Measurements from ENCODE around the gene VPS13D. TPM values are rescaled to one million over a fixed set of nuclear protein-coding genes. Genes with fewer than 3 reads are reported as not detected.
A peak's percentile ranks its signal among the peaks of the same experiment; 100 is the strongest.

VPS13D gene
- total RNA-seq, 1 experiment from 2014 or later = 20.2 TPM

- Histone ChIP-seq H2BK12ac (ENCODE audit: insufficient read length, low read depth, low read length) (no peak overlapping the region), H2BK20ac (ENCODE audit: low read depth, low read length, poor library complexity, severe bottlenecking) (no peak overlapping the region), H4K5ac (ENCODE audit: insufficient read length, low read depth, low read length) (no peak overlapping the region), H3K18ac (ENCODE audit: insufficient read length, low read depth, low read length) (no peak overlapping the region), H2AK5ac (ENCODE audit: insufficient read length, low read length) (no peak overlapping the region), H4K8ac (replicated peaks; ENCODE audit: insufficient read length, low read depth, low read length) (no peak overlapping the region), H3K4ac (ENCODE audit: low read depth, low read length) (no peak overlapping the region), H2BK5ac (ENCODE audit: insufficient read length, low read length) (no peak overlapping the region), H3T11ph (ENCODE audit: low read length) (no peak overlapping the region), H4K20me1 (ENCODE audit: control insufficient read depth, insufficient read depth, insufficient read length) (no peaks in the 10 kb centered on the region), H3K23ac (ENCODE audit: insufficient read length, low read depth, low read length) (no peak overlapping the region), H4K91ac (ENCODE audit: insufficient read length, low read depth, low read length) (no peak overlapping the region), H3K79me2 (ENCODE audit: insufficient read depth, low read length) (no peaks in the 10 kb centered on the region), H3K23me2 (ENCODE audit: insufficient read length, low read depth, low read length, poor library complexity, severe bottlenecking) (no peaks in the 10 kb centered on the region), H3K4me2 (ENCODE audit: insufficient read depth, insufficient read length, low read length) (no peak overlapping the region), H3K79me1 (ENCODE audit: insufficient read depth, low read depth, low read length, poor library complexity, severe bottlenecking) (no peaks in the 10 kb centered on the region), H2BK15ac (ENCODE audit: low read depth, low read length) (no peak overlapping the region), H3K9ac (ENCODE audit: extremely low read depth, insufficient read length, low read length) (no peak overlapping the region), H3K56ac (ENCODE audit: insufficient read length, low read depth, low read length) (no peak overlapping the region), H3K9me3 (ENCODE audit: control insufficient read depth, low read depth, low read length) (no peaks in the 10 kb centered on the region), H2BK120ac (ENCODE audit: low read depth, low read length, poor library complexity, severe bottlenecking) (no peak overlapping the region), H2AFZ (ENCODE audit: low read length) (no peak overlapping the region), H3K27ac (ENCODE audit: insufficient read length, low read depth, low read length) (no peak overlapping the region), H3K14ac (ENCODE audit: insufficient read depth, low read length) (peak overlapping the region; percentile 8; the same call in 1 of the 2 replicates), H3K4me1 (ENCODE audit: insufficient read depth, low read length) (no peaks in the 10 kb centered on the region; the same call in 1 of the 2 replicates), H3K27me3 (ENCODE audit: insufficient read depth, low read length) (no peaks in the 10 kb centered on the region)
- TF ChIP-seq CTCF (conservative IDR thresholded peaks at IDR 0.05) = no peak
- Mint-ChIP-seq H3K4me3 (no peak overlapping the region), H3K4me1 (peaks cover 30 to 37% of the 10 kb centered on the region in 2 experiments), H3K36me3 (ENCODE audit: insufficient read depth in 1 of 3, low read depth in 3 of 3) (no peaks in the 10 kb centered on the region), H3K9me3 (no peaks in the 10 kb centered on the region; a peak in 1 of 5 replicates), H3K27me3 (ENCODE audit: low read depth) (no peaks in the 10 kb centered on the region), H3K27ac (peak overlapping the region in 1 of 3 experiments; percentile 77; a peak in 1 of 7 replicates)
- WGBS (ENCODE audit: extremely low coverage, insufficient read length, low lambda C conversion rate) = no CpG with 5 or more reads among the region's 7 CpGs
- DNase-seq = no peak
Measured at GRCh38 chr1:12204140-12204539, 25.7 kb upstream of the VPS13D start.

Measured in H9 (cell line).